A549 (cell line): ENCODE data around the gene CCN5.
"Not testable (repeated sequence)": the region's sequence is repeated elsewhere in the genome, so short reads cannot be mapped to it uniquely, and the experiment has no call there.

ENCODE experiments used
- CBX8 ChIP-seq: fragments of 200-600 bp; sonication (generic); IDR thresholded peaks from 2 replicates; pipeline ENCODE4 v1.6.1; 2016
- CEBPB ChIP-seq, 2 experiments: fragments of >200 bp in 1 of 2; sonication (Bioruptor Twin) in 1 of 2; formaldehyde crosslinking in 1 of 2; IDR thresholded peaks; 2 replicates each; pipeline ENCODE4 v1.6.1; 2012 to 2016
- CTCF ChIP-seq: fragments of >200 bp; sonication (Bioruptor Twin); formaldehyde crosslinking; IDR thresholded peaks from 3 replicates; pipeline ENCODE4 v1.5.1; 2016
- ELK1 ChIP-seq: fragments of 150-350 bp; IDR thresholded peaks from 2 replicates; pipeline ENCODE4 v1.6.1; 2014; ENCODE audit warnings: low read depth, mild to moderate bottlenecking, low read length
- EP300 ChIP-seq, 2 experiments: fragments of >200 bp; sonication (Bioruptor Twin); formaldehyde crosslinking; IDR thresholded peaks; 2 replicates in 1 of 2; 3 replicates in 1 of 2; pipeline ENCODE4 v1.6.1; 2016 to 2017
- MAFK ChIP-seq: fragments of 450-650 bp; IDR thresholded peaks from 2 replicates; pipeline ENCODE4 v1.6.1; 2014; ENCODE audit not compliant: partially characterized antibody
- PHF8 ChIP-seq: fragments of 200-600 bp; sonication (generic); IDR thresholded peaks from 2 replicates; pipeline ENCODE4 v1.6.1; 2016; ENCODE audit warnings: low read depth, mild to moderate bottlenecking, antibody characterized with exemption, moderate library complexity, borderline replicate concordance
- POLR2A ChIP-seq: IDR thresholded peaks from 2 replicates; pipeline ENCODE4 v1.6.1; 2012; ENCODE audit warnings: mild to moderate bottlenecking, low read length
- RCOR1 ChIP-seq: fragments of 150-350 bp; IDR thresholded peaks from 2 replicates; pipeline ENCODE4 v1.6.1; 2014; ENCODE audit warnings: antibody characterized with exemption, low read length, low read depth
- SMC3 ChIP-seq: fragments of >200 bp; sonication (Bioruptor Twin); formaldehyde crosslinking; IDR thresholded peaks from 3 replicates; pipeline ENCODE4 v1.6.1; 2018; ENCODE audit warnings: inconsistent platforms
- SREBF2 ChIP-seq: fragments of 450-650 bp; IDR thresholded peaks from 2 replicates; pipeline ENCODE4 v1.6.1; 2014; ENCODE audit warnings: mild to moderate bottlenecking, moderate library complexity

- TF ChIP-seq PHF8; CTCF; ELK1; SREBF2; EP300 (IDR thresholded peaks at IDR 0.05); SMC3; RCOR1; CEBPB (IDR thresholded peaks at IDR 0.05); POLR2A; CBX8; MAFK: not testable (repeated sequence)
Measured at GRCh38 chr20:44671541-44671940, 43.6 kb upstream of the CCN5 start.
